ENCODE data around the gene ZNHIT1.
"Not testable (repeated sequence)": the region's sequence is repeated elsewhere in the genome, so short reads cannot be mapped to it uniquely, and the experiment has no call there.

ZNHIT1 gene

DNA sequence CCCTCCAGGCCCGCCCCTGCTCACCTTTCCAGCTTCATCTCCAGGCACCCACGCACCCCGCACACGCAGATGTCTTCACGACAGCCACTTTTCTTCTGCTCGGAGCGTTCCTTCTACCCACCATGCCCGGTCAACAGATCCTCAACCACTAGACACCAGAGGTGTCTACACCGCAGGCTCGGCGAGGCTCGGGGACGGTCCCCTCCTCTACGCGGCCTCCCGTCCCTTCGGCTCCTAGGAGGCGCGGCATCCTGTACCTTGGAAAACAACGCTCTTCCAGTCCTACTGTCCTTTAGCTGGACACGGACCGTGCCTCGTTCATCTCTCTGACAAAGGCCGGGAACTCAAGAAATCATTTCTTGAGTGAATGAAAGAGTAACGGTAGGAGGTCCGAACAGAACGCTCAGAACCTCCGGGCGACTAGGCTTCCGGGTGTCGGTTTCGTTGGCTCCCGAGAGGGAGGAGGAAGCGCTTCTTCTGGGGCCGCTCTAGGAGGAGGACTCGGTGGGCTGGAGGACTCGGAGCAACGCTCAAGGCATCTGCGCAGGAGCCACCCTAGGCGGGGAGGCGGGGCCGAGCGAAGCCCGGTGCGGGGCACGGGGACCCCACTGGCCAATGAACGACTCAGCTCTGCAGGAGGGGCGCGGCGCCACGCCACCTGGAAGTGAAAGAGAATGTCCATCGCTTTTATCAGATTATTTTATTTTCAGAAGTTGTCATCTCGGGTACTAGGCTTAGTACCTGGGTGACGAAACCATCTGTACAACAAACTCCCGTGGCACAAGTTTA lies 34.1 kb downstream of the ZNHIT1 start:
- peak; percentile 100 for ATAC-seq
- TF ChIP-seq, protein P1, sequence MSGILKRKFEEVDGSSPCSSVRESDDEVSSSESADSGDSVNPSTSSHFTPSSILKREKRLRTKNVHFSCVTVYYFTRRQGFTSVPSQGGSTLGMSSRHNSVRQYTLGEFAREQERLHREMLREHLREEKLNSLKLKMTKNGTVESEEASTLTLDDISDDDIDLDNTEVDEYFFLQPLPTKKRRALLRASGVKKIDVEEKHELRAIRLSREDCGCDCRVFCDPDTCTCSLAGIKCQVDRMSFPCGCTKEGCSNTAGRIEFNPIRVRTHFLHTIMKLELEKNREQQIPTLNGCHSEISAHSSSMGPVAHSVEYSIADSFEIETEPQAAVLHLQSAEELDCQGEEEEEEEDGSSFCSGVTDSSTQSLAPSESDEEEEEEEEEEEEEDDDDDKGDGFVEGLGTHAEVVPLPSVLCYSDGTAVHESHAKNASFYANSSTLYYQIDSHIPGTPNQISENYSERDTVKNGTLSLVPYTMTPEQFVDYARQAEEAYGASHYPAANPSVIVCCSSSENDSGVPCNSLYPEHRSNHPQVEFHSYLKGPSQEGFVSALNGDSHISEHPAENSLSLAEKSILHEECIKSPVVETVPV (CRISPR knock-in tag; IDR thresholded peaks at IDR 0.05), result no peak
- TF ChIP-seq, protein P2, sequence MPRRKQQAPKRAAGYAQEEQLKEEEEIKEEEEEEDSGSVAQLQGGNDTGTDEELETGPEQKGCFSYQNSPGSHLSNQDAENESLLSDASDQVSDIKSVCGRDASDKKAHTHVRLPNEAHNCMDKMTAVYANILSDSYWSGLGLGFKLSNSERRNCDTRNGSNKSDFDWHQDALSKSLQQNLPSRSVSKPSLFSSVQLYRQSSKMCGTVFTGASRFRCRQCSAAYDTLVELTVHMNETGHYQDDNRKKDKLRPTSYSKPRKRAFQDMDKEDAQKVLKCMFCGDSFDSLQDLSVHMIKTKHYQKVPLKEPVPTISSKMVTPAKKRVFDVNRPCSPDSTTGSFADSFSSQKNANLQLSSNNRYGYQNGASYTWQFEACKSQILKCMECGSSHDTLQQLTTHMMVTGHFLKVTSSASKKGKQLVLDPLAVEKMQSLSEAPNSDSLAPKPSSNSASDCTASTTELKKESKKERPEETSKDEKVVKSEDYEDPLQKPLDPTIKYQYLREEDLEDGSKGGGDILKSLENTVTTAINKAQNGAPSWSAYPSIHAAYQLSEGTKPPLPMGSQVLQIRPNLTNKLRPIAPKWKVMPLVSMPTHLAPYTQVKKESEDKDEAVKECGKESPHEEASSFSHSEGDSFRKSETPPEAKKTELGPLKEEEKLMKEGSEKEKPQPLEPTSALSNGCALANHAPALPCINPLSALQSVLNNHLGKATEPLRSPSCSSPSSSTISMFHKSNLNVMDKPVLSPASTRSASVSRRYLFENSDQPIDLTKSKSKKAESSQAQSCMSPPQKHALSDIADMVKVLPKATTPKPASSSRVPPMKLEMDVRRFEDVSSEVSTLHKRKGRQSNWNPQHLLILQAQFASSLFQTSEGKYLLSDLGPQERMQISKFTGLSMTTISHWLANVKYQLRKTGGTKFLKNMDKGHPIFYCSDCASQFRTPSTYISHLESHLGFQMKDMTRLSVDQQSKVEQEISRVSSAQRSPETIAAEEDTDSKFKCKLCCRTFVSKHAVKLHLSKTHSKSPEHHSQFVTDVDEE (CRISPR knock-in tag; IDR thresholded peaks at IDR 0.05), result 0 out of 2 replicates have a peak, but pooled peaks have one; percentile 48

DNA sequence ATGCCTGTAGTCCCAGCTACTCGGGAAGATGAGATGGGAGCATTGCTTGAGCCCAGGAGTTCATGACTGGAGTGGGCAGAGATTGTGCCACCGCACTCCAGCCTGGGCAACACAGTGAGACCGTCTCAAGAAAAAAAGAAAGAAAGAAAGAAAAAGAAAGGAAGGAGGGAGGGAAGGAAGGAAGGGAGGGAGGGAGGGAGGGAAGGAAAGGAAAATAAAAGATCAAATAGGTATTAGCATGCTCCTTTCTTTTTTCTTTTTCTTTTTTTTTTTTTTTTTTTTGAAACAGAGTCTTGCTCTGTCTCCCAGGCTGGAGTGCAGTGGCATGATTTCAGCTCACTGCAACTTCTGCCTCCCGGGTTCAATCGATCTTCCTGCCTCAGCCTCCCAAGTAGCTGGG lies 35.2 kb downstream of the ZNHIT1 start:
- not testable (repeated sequence) for ATAC-seq

DNA sequence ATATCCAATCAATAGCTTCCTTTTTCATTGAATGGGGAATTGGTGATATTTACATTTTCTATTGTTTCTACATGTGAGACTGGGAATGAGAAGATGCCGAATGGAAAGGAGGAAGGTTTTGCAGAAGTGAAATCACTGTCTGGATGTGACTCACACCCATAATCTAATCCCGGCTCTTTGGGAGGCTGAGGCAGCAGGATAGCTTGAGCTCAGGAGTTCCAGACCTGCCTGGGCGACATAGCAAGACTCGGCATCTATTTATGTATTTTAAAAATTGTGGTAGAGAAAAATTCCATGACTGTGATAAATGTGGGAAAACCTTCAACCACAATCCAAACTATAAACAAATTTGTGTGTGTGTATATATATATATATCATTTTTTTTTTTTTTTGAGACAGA lies 37.8 kb downstream of the ZNHIT1 start:
- no peak for ATAC-seq
- TF ChIP-seq ZC3H10 (CRISPR knock-in tag; IDR thresholded peaks at IDR 0.05) (no peak), PPARA (CRISPR knock-in tag; IDR thresholded peaks at IDR 0.05; ENCODE audit: borderline replicate concordance) (no peak), ZNF70 (CRISPR knock-in tag; IDR thresholded peaks at IDR 0.05) (no peak), GLIS3 (CRISPR knock-in tag; IDR thresholded peaks at IDR 0.05) (no peak), TOX (CRISPR knock-in tag; IDR thresholded peaks at IDR 0.05; ENCODE audit: borderline replicate concordance) (no peak)
- TF ChIP-seq, protein P3, sequence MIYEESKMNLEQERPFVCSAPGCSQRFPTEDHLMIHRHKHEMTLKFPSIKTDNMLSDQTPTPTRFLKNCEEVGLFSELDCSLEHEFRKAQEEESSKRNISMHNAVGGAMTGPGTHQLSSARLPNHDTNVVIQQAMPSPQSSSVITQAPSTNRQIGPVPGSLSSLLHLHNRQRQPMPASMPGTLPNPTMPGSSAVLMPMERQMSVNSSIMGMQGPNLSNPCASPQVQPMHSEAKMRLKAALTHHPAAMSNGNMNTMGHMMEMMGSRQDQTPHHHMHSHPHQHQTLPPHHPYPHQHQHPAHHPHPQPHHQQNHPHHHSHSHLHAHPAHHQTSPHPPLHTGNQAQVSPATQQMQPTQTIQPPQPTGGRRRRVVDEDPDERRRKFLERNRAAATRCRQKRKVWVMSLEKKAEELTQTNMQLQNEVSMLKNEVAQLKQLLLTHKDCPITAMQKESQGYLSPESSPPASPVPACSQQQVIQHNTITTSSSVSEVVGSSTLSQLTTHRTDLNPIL (CRISPR knock-in tag; IDR thresholded peaks at IDR 0.05; ENCODE audit: low read depth), result no peak
- TF ChIP-seq, protein P4, sequence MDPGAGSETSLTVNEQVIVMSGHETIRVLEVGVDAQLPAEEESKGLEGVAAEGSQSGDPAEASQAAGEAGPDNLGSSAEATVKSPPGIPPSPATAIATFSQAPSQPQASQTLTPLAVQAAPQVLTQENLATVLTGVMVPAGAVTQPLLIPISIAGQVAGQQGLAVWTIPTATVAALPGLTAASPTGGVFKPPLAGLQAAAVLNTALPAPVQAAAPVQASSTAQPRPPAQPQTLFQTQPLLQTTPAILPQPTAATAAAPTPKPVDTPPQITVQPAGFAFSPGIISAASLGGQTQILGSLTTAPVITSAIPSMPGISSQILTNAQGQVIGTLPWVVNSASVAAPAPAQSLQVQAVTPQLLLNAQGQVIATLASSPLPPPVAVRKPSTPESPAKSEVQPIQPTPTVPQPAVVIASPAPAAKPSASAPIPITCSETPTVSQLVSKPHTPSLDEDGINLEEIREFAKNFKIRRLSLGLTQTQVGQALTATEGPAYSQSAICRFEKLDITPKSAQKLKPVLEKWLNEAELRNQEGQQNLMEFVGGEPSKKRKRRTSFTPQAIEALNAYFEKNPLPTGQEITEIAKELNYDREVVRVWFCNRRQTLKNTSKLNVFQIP (CRISPR knock-in tag; IDR thresholded peaks at IDR 0.05; ENCODE audit: borderline replicate concordance, low read depth), result no peak
- TF ChIP-seq, protein P5, sequence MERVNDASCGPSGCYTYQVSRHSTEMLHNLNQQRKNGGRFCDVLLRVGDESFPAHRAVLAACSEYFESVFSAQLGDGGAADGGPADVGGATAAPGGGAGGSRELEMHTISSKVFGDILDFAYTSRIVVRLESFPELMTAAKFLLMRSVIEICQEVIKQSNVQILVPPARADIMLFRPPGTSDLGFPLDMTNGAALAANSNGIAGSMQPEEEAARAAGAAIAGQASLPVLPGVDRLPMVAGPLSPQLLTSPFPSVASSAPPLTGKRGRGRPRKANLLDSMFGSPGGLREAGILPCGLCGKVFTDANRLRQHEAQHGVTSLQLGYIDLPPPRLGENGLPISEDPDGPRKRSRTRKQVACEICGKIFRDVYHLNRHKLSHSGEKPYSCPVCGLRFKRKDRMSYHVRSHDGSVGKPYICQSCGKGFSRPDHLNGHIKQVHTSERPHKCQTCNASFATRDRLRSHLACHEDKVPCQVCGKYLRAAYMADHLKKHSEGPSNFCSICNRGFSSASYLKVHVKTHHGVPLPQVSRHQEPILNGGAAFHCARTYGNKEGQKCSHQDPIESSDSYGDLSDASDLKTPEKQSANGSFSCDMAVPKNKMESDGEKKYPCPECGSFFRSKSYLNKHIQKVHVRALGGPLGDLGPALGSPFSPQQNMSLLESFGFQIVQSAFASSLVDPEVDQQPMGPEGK (CRISPR knock-in tag; IDR thresholded peaks at IDR 0.05; ENCODE audit: borderline replicate concordance), result no peak
- TF ChIP-seq, protein P1 (CRISPR knock-in tag; IDR thresholded peaks at IDR 0.05), result no peak

DNA sequence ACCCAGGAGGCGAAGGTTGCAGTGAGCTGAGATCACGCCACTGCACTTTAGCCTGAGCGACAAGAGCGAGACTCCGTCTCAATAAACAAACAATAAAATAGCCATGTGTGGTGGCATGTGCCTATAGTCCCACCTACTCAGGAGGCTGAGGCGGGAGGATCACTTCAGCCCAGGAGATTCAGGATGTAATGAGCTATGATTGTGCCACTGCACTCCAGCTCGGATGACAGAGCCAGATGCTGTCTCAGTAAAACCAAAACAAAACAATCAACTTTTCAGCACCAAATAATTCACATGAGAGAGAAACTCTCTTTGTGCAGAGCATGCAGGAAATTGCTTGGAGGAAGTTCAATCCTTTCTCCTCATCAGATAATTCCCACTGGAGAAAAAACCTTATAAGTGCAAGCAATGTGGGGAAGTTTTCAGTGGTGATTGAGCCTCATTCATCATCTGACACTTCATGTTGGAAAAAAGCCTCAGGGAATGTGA lies 40.3 kb downstream of the ZNHIT1 start:
- TF ChIP-seq ZNF565 (CRISPR knock-in tag; conservative IDR thresholded peaks at IDR 0.05; ENCODE audit: low read depth) (no peak), ZNF8 (CRISPR knock-in tag; IDR thresholded peaks at IDR 0.05) (no peak), TCF4 (CRISPR knock-in tag; IDR thresholded peaks at IDR 0.05; ENCODE audit: borderline replicate concordance) (no peak), ZFP30 (CRISPR knock-in tag; IDR thresholded peaks at IDR 0.05) (no peak), PPARA (CRISPR knock-in tag; IDR thresholded peaks at IDR 0.05; ENCODE audit: borderline replicate concordance) (no peak), GLIS3 (CRISPR knock-in tag; IDR thresholded peaks at IDR 0.05) (no peak), ZFP3 (CRISPR knock-in tag; IDR thresholded peaks at IDR 0.05) (no peak), ZNF70 (CRISPR knock-in tag; IDR thresholded peaks at IDR 0.05) (no peak), ESRRG (CRISPR knock-in tag; IDR thresholded peaks at IDR 0.05) (no peak)
- TF ChIP-seq, protein P3 (CRISPR knock-in tag; IDR thresholded peaks at IDR 0.05; ENCODE audit: low read depth), result no peak
- no peak for ATAC-seq

DNA sequence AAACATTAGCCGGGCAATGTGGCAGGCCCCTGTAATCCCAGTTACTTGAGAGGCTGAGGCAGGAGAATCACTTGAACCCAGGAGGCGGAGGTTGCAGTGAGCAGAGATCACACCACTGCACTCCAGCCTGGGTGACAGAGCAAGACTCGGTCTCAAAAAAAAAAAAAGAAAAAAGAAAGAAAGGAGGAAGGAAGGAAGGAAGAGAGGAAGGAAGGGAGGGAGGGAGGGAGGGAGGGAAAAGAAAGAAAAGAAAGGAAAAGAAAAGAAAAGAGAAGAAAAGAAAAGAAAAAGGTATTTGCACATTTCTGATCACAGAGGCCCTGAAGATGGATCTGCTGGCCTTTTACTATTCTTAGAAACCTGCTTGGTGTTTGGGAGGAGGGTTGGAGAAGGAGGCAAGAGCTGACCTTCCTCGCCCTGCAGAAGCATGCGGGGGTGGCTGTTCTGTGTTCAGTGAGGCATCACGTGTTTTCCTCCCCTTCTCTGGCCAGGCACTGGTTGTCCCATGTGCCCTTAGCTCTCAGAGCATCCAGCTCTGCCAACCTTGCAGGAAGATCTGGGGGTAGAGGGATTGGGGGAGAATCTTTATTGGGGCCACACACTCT lies 46.2 kb downstream of the ZNHIT1 start:
- ATAC-seq, result peak; percentile 42; the same call in 2 of the 3 replicates
